HepG2 (cell line): Measurements from ENCODE around the gene BIRC3. TPM values are rescaled to one million over a fixed set of nuclear protein-coding genes. Genes with fewer than 3 reads are reported as not detected.

Experiments used
- ARNT ChIP-seq: fragments of 450-650 bp; IDR thresholded peaks from 2 replicates; pipeline ENCODE4 v1.6.1; 2017
- FOXA3 ChIP-seq: IDR thresholded peaks from 2 replicates; pipeline ENCODE4 v1.6.1; 2016; ENCODE audit warnings: missing genetic modification reagents, missing compliant biosample characterization
- HCFC1 ChIP-seq: fragments of 150-350 bp; IDR thresholded peaks from 2 replicates; pipeline ENCODE4 v1.6.1; 2014; ENCODE audit warnings: low read depth, low read length
- MIER3 ChIP-seq: IDR thresholded peaks from 2 replicates; pipeline ENCODE4 v1.6.1; 2016; ENCODE audit warnings: missing compliant biosample characterization, borderline replicate concordance
- REL ChIP-seq: sonication (generic); formaldehyde crosslinking; conservative IDR thresholded peaks from 2 replicates; pipeline ENCODE4 v1.8.0; 2022; ENCODE audit warnings: mild to moderate bottlenecking, missing genetic modification reagents, moderate library complexity
- REPIN1 ChIP-seq: sonication (generic); formaldehyde crosslinking; IDR thresholded peaks from 2 replicates; pipeline ENCODE4 v1.8.0; 2022; ENCODE audit warnings: missing genetic modification reagents, low read depth, mild to moderate bottlenecking, borderline replicate concordance
- RFXANK ChIP-seq: IDR thresholded peaks from 2 replicates; pipeline ENCODE4 v1.6.1; 2016
- SMARCC2 ChIP-seq: fragments of 450-650 bp; IDR thresholded peaks from 2 replicates; pipeline ENCODE4 v1.6.1; 2017; ENCODE audit warnings: antibody characterized with exemption, mild to moderate bottlenecking
- YY1 ChIP-seq: IDR thresholded peaks from 2 replicates; pipeline ENCODE4 v1.6.1; 2011; ENCODE audit warnings: low read length, low read depth, moderate library complexity, mild to moderate bottlenecking; ENCODE audit not compliant: insufficient read depth, insufficient replicate concordance
- ZFP1 ChIP-seq: IDR thresholded peaks from 2 replicates; pipeline ENCODE4 v1.6.1; 2016
- ZFP62 ChIP-seq: sonication (generic); formaldehyde crosslinking; IDR thresholded peaks from 2 replicates; pipeline ENCODE4 v1.4.0; 2020; ENCODE audit warnings: missing genetic modification reagents
- ZNF33B ChIP-seq: sonication (generic); formaldehyde crosslinking; IDR thresholded peaks from 2 replicates; pipeline ENCODE4 v1.5.1; 2020; ENCODE audit warnings: mild to moderate bottlenecking, missing genetic modification reagents
- ZNF34 ChIP-seq: sonication (generic); formaldehyde crosslinking; IDR thresholded peaks from 2 replicates; pipeline ENCODE4 v1.4.0; 2020; ENCODE audit warnings: mild to moderate bottlenecking, missing genetic modification reagents, borderline replicate concordance
- ZNF468 ChIP-seq: sonication (generic); formaldehyde crosslinking; IDR thresholded peaks from 2 replicates; pipeline ENCODE4 v1.8.0; 2022; ENCODE audit warnings: mild to moderate bottlenecking, moderate library complexity, missing genetic modification reagents
- ZNF549 ChIP-seq: sonication (generic); formaldehyde crosslinking; IDR thresholded peaks from 2 replicates; pipeline ENCODE4 v1.5.0; 2020; ENCODE audit warnings: missing genetic modification reagents
- ZNF558 ChIP-seq: sonication (generic); formaldehyde crosslinking; IDR thresholded peaks from 2 replicates; pipeline ENCODE4 v1.9.0; 2022; ENCODE audit warnings: mild to moderate bottlenecking, missing genetic modification reagents, borderline replicate concordance
- ZNF737 ChIP-seq: sonication (generic); formaldehyde crosslinking; IDR thresholded peaks from 2 replicates; pipeline ENCODE4 v1.5.0; 2020; ENCODE audit warnings: missing genetic modification reagents, mild to moderate bottlenecking, borderline replicate concordance
- ZNF746 ChIP-seq: sonication (generic); formaldehyde crosslinking; IDR thresholded peaks from 2 replicates; pipeline ENCODE4 v1.8.0; 2022; ENCODE audit warnings: mild to moderate bottlenecking, missing genetic modification reagents
- polyA plus RNA-seq, 8 experiments: library from polyadenylated mRNA; depleted of rRNA in 3 of 8; stranded (reverse) in 7 of 8; unstranded in 1 of 8; fragments of >200 nt; fragmentation: Illumina TruSeq in 4 of 8; extraction: Trizol in 4 of 8; gene quantifications; 2 replicates each; pipeline versions ENCODE4 v1.2.1 to v1.2.3, GENCODE V29; 2011 to 2016; ENCODE audit warnings: low read depth in 4 of 8, missing spikeins in 1 of 8, mixed read lengths in 1 of 8; ENCODE audit not compliant: insufficient read depth in 1 of 8
- total RNA-seq, 5 experiments: library from RNA; depleted of rRNA; stranded (reverse); fragments of >200 nt; fragmentation: Illumina TruSeq; extraction: Trizol; gene quantifications; 2 replicates each; pipeline ENCODE4 v1.2.3, GENCODE V29; 2016; ENCODE audit warnings: low read depth in 1 of 5
- TF ChIP-seq, protein P1 (sequence below): IDR thresholded peaks from 2 replicates; pipeline ENCODE4 v1.6.1; 2016; ENCODE audit warnings: missing genetic modification reagents, missing compliant biosample characterization
- TF ChIP-seq, protein P2 (sequence below): sonication (generic); formaldehyde crosslinking; IDR thresholded peaks from 2 replicates; pipeline ENCODE4 v1.9.0; 2022; ENCODE audit warnings: missing genetic modification reagents, mild to moderate bottlenecking, borderline replicate concordance
- TF ChIP-seq, protein P3 (sequence below): sonication (generic); formaldehyde crosslinking; IDR thresholded peaks from 2 replicates; pipeline ENCODE4 v1.5.1; 2020; ENCODE audit warnings: mild to moderate bottlenecking, moderate library complexity, missing genetic modification reagents

Gene BIRC3
- total and polyA plus RNA-seq, 2 of the 13 experiments (the other 11 are each of a cell fraction or from before 2014, with no cell fraction given): 0.41 to 4.2 TPM

DNA sequence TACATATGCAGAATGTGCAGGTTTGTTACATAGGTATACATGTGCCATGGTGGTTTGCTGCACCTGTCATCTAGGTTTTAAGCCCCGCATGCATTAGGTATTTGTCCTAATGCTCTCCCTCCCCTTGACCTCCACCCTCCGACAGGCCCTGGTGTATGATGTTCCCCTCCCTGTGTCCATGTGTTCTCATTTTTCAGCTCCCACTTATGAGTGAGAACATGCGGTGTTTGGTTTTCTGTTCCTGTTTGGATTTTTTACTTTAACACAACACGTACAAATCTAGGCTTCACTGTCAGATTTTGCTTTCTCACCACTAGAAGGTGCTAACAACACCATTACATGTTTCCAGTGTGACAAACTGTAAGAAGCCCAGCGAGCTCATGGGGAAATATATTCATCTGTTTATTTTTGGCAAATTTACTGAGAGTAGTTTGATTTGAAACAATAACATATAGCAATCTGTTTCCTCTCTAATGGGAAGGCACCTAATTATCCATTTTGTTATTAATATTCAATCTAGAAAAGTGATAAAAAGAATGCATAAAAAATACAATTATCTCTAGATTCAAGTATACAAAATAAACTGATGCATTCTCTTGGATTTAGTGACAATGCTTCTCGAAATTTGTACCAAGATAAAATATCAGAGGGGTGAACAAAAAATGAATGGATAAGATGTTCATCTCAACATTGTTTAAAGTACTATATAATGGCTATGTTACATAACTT, 23.2 kb upstream of the BIRC3 start (continued):
- TF ChIP-seq ZNF737 (CRISPR knock-in tag): no peak
- TF ChIP-seq ARNT: no peak
- TF ChIP-seq YY1: no peak
- TF ChIP-seq MIER3 (CRISPR knock-in tag): no peak
- 0 out of 2 replicates have a peak, but pooled peaks have one; percentile 6 for TF ChIP-seq FOXA3 (CRISPR knock-in tag)
- no peak for TF ChIP-seq HCFC1
- TF ChIP-seq, protein P1, sequence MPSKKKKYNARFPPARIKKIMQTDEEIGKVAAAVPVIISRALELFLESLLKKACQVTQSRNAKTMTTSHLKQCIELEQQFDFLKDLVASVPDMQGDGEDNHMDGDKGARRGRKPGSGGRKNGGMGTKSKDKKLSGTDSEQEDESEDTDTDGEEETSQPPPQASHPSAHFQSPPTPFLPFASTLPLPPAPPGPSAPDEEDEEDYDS (CRISPR knock-in tag): no peak
- no peak for TF ChIP-seq ZNF468 (CRISPR knock-in tag)
- TF ChIP-seq SMARCC2: no peak
- no peak for TF ChIP-seq RFXANK (CRISPR knock-in tag)
- no peak for TF ChIP-seq ZFP62 (CRISPR knock-in tag)
- no peak for TF ChIP-seq REL
- TF ChIP-seq, protein P2, sequence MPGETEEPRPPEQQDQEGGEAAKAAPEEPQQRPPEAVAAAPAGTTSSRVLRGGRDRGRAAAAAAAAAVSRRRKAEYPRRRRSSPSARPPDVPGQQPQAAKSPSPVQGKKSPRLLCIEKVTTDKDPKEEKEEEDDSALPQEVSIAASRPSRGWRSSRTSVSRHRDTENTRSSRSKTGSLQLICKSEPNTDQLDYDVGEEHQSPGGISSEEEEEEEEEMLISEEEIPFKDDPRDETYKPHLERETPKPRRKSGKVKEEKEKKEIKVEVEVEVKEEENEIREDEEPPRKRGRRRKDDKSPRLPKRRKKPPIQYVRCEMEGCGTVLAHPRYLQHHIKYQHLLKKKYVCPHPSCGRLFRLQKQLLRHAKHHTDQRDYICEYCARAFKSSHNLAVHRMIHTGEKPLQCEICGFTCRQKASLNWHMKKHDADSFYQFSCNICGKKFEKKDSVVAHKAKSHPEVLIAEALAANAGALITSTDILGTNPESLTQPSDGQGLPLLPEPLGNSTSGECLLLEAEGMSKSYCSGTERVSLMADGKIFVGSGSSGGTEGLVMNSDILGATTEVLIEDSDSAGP (CRISPR knock-in tag): no peak
- TF ChIP-seq ZNF746: no peak
- TF ChIP-seq, protein P3, sequence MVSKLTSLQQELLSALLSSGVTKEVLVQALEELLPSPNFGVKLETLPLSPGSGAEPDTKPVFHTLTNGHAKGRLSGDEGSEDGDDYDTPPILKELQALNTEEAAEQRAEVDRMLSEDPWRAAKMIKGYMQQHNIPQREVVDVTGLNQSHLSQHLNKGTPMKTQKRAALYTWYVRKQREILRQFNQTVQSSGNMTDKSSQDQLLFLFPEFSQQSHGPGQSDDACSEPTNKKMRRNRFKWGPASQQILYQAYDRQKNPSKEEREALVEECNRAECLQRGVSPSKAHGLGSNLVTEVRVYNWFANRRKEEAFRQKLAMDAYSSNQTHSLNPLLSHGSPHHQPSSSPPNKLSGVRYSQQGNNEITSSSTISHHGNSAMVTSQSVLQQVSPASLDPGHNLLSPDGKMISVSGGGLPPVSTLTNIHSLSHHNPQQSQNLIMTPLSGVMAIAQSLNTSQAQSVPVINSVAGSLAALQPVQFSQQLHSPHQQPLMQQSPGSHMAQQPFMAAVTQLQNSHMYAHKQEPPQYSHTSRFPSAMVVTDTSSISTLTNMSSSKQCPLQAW (CRISPR knock-in tag): no peak
- no peak for TF ChIP-seq ZNF549
- TF ChIP-seq ZFP1 (CRISPR knock-in tag): no peak
- no peak for TF ChIP-seq REPIN1
- TF ChIP-seq ZNF34: no peak
- TF ChIP-seq ZNF33B (CRISPR knock-in tag): no peak
- no peak for TF ChIP-seq ZNF558 (CRISPR knock-in tag)
